GM12801 (cell line): ENCODE data around the gene JAML.

Source experiments
- TF ChIP-seq, protein P1 (sequence below): IDR thresholded peaks from one replicate; pipeline ENCODE4 v1.5.1; 2011; ENCODE audit warnings: control low read depth; ENCODE audit not compliant: insufficient read length; ENCODE audit errors: extremely low read depth

Gene JAML

GRCh38 chr11:118174006-118174567 is 50.7 kb downstream of the JAML start:
- TF ChIP-seq, protein P1, sequence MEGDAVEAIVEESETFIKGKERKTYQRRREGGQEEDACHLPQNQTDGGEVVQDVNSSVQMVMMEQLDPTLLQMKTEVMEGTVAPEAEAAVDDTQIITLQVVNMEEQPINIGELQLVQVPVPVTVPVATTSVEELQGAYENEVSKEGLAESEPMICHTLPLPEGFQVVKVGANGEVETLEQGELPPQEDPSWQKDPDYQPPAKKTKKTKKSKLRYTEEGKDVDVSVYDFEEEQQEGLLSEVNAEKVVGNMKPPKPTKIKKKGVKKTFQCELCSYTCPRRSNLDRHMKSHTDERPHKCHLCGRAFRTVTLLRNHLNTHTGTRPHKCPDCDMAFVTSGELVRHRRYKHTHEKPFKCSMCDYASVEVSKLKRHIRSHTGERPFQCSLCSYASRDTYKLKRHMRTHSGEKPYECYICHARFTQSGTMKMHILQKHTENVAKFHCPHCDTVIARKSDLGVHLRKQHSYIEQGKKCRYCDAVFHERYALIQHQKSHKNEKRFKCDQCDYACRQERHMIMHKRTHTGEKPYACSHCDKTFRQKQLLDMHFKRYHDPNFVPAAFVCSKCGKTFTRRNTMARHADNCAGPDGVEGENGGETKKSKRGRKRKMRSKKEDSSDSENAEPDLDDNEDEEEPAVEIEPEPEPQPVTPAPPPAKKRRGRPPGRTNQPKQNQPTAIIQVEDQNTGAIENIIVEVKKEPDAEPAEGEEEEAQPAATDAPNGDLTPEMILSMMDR: no peak

DNA sequence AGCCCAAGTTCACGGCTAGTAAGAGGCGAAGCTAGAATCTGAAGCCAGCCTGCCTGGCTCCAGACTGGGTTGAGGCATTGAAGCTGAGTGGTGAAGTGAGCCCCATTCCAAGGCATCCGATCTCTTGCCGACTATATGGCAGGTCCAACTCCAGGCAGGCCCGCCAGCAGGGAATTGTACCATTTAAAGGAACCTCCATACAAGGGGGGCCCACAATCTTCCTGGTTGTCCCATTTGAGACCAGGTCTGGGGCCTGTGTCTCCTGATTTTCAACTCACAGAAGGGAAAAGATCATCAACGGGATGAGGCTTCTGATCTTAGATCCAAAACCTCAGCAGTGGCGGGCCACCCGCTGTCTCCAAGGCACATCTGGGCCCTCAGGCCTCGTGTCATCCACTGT is 52.5 kb downstream of the JAML start:
- TF ChIP-seq, protein P1: no peak

- TF ChIP-seq, protein P1: no peak
Observed at GRCh38 chr11:118171269-118172062, 53.3 kb downstream of the JAML start.

DNA sequence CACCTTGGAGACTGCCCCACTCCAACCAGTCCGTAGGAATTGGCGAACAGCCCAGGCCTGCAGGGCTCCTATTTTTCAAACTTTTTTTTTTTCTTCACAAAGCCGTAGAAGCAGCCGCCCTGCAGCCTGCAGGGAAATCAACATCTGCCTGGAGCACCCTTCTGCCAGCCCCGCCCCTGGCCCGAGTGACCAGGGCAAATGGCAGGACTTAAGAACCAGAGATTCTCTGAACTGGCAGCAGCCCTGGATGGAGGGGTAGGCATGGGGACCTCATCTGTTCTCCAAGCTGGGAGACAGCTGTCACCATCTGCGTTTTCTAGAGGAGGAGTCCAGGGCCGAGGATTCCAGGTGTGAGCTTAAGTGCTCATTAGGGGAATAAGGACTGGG is 53.9 kb downstream of the JAML start:
- TF ChIP-seq, protein P1: no peak

- TF ChIP-seq, protein P1: no peak
Observed at GRCh38 chr11:118170231-118170630, 54.6 kb downstream of the JAML start.

DNA sequence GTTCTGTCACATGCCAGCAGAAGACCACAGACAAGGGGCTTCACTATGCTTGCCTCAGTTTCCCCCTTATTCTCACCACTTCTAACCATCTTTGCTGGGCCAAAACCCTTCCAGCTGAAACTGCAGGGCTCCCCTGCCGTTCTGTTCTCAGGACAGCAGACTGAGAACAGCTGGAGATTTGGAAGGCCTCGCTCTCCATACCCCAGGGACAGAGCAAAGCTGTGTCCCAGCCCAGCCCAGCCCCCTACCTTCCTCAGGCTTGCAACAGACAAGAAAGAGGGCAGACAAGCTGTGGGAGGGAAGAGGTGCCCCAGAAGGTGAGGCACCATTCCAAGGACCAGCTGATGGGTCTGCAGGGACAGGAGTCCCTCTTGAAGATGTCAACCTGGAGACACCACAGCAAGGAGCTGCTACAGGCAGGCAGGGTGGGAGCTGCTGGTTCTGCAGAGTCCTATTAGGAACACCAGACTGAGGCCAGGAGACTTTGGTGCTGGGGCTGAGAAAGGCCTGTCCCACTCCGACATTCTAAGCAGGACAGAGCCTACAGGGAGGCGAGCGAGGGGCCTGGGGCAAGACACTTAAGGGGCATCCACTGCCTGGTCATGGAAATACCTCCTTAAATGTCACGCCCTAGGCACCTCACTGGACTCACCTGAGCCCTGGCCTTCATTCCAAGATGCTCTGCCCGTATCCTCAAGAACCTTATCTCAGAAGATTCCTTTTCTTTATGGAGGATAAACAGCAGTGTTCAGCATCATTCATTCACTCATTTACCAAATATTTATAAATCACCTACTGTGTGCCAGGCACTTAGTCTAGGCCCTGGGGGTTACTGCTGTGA is 55.3 kb downstream of the JAML start:
- TF ChIP-seq, protein P1: no peak

GRCh38 chr11:118168751-118169150 is 56.1 kb downstream of the JAML start:
- TF ChIP-seq, protein P1: no peak
